ENCODE measurements around the gene AKR1C2.

GRCh38 chr10:4947039-4947634, 56.5 kb downstream of the AKR1C2 start:
- TF ChIP-seq CTCF (IDR thresholded peaks at IDR 0.05; ENCODE audit: insufficient read depth, low read length, poor library complexity, severe bottlenecking) (no peak), EZH2phosphoT487 (conservative IDR thresholded peaks at IDR 0.05; ENCODE audit: low read length) (no peak)
